Neural cell (in vitro differentiated cells): ENCODE results near the gene ARHGEF16. TPM values are rescaled to one million over a fixed set of nuclear protein-coding genes. Genes with fewer than 3 reads are reported as not detected.

Source experiments
- H2AFZ ChIP-seq: fragments of 200-600, 300-800 bp; sonication (generic), shearing (Covaris generic); 2 replicates; pipeline ENCODE4 v1.6.0; 2014; ENCODE audit warnings: low read depth, mild to moderate bottlenecking, antibody characterized with exemption, low read length, moderate library complexity
- H3F3A ChIP-seq: fragments of 200-600 bp; shearing (Covaris generic); 2 replicates; pipeline ENCODE4 v1.6.1; 2016; ENCODE audit warnings: mild to moderate bottlenecking, moderate library complexity, mixed read lengths, antibody characterized with exemption, low read length; ENCODE audit not compliant: insufficient read depth, poor library complexity, severe bottlenecking
- H3K27ac ChIP-seq: fragments of 200-600, 300-800 bp; sonication (generic), shearing (Covaris generic); 2 replicates; pipeline ENCODE4 v1.5.1; 2014; ENCODE audit warnings: mild to moderate bottlenecking, low read length, moderate library complexity
- H3K27me3 ChIP-seq: fragments of 300-800, 200-600 bp; sonication (generic), shearing (Covaris generic); 2 replicates; pipeline ENCODE4 v1.6.0; 2014; ENCODE audit warnings: mild to moderate bottlenecking, low read depth, low read length, moderate library complexity; ENCODE audit not compliant: insufficient read depth
- H3K36me3 ChIP-seq: fragments of 300-800, 200-600 bp; sonication (generic), shearing (Covaris generic); 2 replicates; pipeline ENCODE4 v1.5.1; 2014; ENCODE audit warnings: mild to moderate bottlenecking, antibody characterized with exemption, low read length, moderate library complexity; ENCODE audit not compliant: insufficient read depth
- H3K4me2 ChIP-seq: fragments of 300-800, 200-600 bp; sonication (generic), shearing (Covaris generic); 2 replicates; pipeline ENCODE4 v1.6.0; 2014; ENCODE audit warnings: mild to moderate bottlenecking, low read length
- H3K4me3 ChIP-seq: fragments of 300-800, 200-600 bp; sonication (generic), shearing (Covaris generic); 2 replicates; pipeline ENCODE4 v1.5.1; 2014; ENCODE audit warnings: mild to moderate bottlenecking, low read length, moderate library complexity
- H3K79me2 ChIP-seq: fragments of 200-600 bp; shearing (Covaris generic); replicated peaks from 2 replicates; pipeline ENCODE4 v1.6.0; 2014; ENCODE audit warnings: mild to moderate bottlenecking, low read length, moderate library complexity; ENCODE audit not compliant: insufficient read depth
- H3K9ac ChIP-seq: fragments of 300-800, 200-600 bp; sonication (generic), shearing (Covaris generic); 2 replicates; pipeline ENCODE4 v1.6.1; 2016; ENCODE audit warnings: mild to moderate bottlenecking, low read length, mixed read lengths
- H3K9me2 ChIP-seq: fragments of 200-600 bp; shearing (Covaris generic); 2 replicates; pipeline ENCODE4 v1.6.1; 2016; ENCODE audit warnings: mild to moderate bottlenecking, low read length, mixed read lengths; ENCODE audit not compliant: insufficient read depth
- H3K9me3 ChIP-seq: fragments of 200-600, 300-800 bp; sonication (generic), shearing (Covaris generic); 2 replicates; pipeline ENCODE4 v1.6.1; 2016; ENCODE audit warnings: mild to moderate bottlenecking, mixed run types, low read length, moderate library complexity, mixed read lengths
- H4K20me1 ChIP-seq: fragments of 200-600 bp; shearing (Covaris generic); 2 replicates; pipeline ENCODE4 v1.6.1; 2016; ENCODE audit warnings: mild to moderate bottlenecking, mixed run types; ENCODE audit not compliant: insufficient read depth
- CTCF ChIP-seq: fragments of 450-650 bp; IDR thresholded peaks from 2 replicates; pipeline ENCODE4 v1.5.1; 2014; ENCODE audit warnings: antibody characterized with exemption, mild to moderate bottlenecking, moderate library complexity; ENCODE audit not compliant: poor library complexity, severe bottlenecking
- EZH2 ChIP-seq: fragments of 200-600, 300-800 bp; shearing (Covaris generic), sonication (generic); IDR thresholded peaks from 2 replicates; pipeline ENCODE4 v1.6.1; 2014; ENCODE audit warnings: antibody characterized with exemption, low read length, borderline replicate concordance, mild to moderate bottlenecking; ENCODE audit not compliant: insufficient read depth, poor library complexity, severe bottlenecking
- MXI1 ChIP-seq: fragments of 450-650 bp; conservative IDR thresholded peaks from 2 replicates; pipeline ENCODE4 v1.6.1; 2014; ENCODE audit warnings: antibody characterized with exemption, mild to moderate bottlenecking; ENCODE audit not compliant: poor library complexity, severe bottlenecking
- POLR2AphosphoS5 ChIP-seq: IDR thresholded peaks from 2 replicates; pipeline ENCODE4 v1.6.1; 2012
- RAD21 ChIP-seq: fragments of 450-650 bp; conservative IDR thresholded peaks from 2 replicates; pipeline ENCODE4 v1.6.1; 2014; ENCODE audit warnings: antibody characterized with exemption, mild to moderate bottlenecking, moderate library complexity
- REST ChIP-seq: IDR thresholded peaks from 2 replicates; pipeline ENCODE4 v1.6.1; 2012; ENCODE audit warnings: borderline replicate concordance
- SMC3 ChIP-seq: fragments of 450-650 bp; conservative IDR thresholded peaks from 2 replicates; pipeline ENCODE4 v1.6.1; 2014; ENCODE audit warnings: antibody characterized with exemption, mild to moderate bottlenecking, moderate library complexity; ENCODE audit not compliant: poor library complexity
- TAF1 ChIP-seq: IDR thresholded peaks from 2 replicates; pipeline ENCODE4 v1.6.1; 2012; ENCODE audit warnings: low read depth
- polyA plus RNA-seq: library from polyadenylated mRNA; depleted of rRNA; stranded (reverse); fragments of >200 nt; gene quantifications from 2 replicates; pipeline ENCODE4 v1.2.3, GENCODE V29; 2014

The ARHGEF16 gene
- polyA plus RNA-seq, 1 donor from 2014 or later, result 0.64 TPM

GRCh38 chr1:3453203-3453761 lies 1.2 kb upstream of the ARHGEF16 start:
- H3K4me2 ChIP-seq, result no peak overlapping the region

More at GRCh38 chr1:3453203-3453761, 1.2 kb upstream of the ARHGEF16 start:
- Histone ChIP-seq H2AFZ (no peak overlapping the region), H3K9me3 (no peaks in the 10 kb centered on the region), H3K27me3 (peaks cover 5% of the 10 kb centered on the region), H3K27ac (no peak overlapping the region), H3K79me2 (no peaks in the 10 kb centered on the region), H3F3A (no peaks in the 10 kb centered on the region), H3K9ac (no peak overlapping the region), H3K9me2 (no peaks in the 10 kb centered on the region), H4K20me1 (no peaks in the 10 kb centered on the region), H3K36me3 (no peaks in the 10 kb centered on the region), H3K4me3 (no peak overlapping the region)
- no peak for TF ChIP-seq TAF1
- no peak for TF ChIP-seq EZH2
- no peak for TF ChIP-seq MXI1
- no peak for TF ChIP-seq POLR2AphosphoS5
- TF ChIP-seq RAD21, result peak; percentile 95
- peak; percentile 82 for TF ChIP-seq SMC3
- no peak for TF ChIP-seq REST
- peak; percentile 95 for TF ChIP-seq CTCF
